Kidney capillary endothelial cell (primary cell): ENCODE measurements around the gene TYR.
"Not testable (repeated sequence)": the region's sequence is repeated elsewhere in the genome, so short reads cannot be mapped to it uniquely, and the experiment has no call there.

Experiments
- DNase-seq: peaks from one replicate; pipeline ENCODE4 v3.0.0-alpha.2; 2018; ENCODE audit warnings: low spot score

TYR gene

DNA sequence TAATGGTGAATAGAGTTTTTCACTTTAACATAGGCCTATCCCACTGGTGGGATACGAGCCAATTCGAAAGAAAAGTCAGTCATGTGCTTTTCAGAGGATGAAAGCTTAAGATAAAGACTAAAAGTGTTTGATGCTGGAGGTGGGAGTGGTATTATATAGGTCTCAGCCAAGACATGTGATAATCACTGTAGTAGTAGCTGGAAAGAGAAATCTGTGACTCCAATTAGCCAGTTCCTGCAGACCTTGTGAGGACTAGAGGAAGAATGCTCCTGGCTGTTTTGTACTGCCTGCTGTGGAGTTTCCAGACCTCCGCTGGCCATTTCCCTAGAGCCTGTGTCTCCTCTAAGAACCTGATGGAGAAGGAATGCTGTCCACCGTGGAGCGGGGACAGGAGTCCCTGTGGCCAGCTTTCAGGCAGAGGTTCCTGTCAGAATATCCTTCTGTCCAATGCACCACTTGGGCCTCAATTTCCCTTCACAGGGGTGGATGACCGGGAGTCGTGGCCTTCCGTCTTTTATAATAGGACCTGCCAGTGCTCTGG, at the start of gene TYR:
Gene TYR, plus strand, starts transcription at position 185 of the 541 bp plus-strand sequence. Its CDS starts 79 bp downstream, at position 264.
- no peak for DNase-seq

- no peak for DNase-seq
Measured at GRCh38 chr11:89136606-89137005, 41.1 kb upstream of the TYR start.

GRCh38 chr11:89147229-89147628, 30.4 kb upstream of the TYR start:
- no peak for DNase-seq

- DNase-seq = no peak
Measured at GRCh38 chr11:89159974-89160373, 17.7 kb upstream of the TYR start.

GRCh38 chr11:89161949-89162348, 15.7 kb upstream of the TYR start:
- no peak for DNase-seq

DNA sequence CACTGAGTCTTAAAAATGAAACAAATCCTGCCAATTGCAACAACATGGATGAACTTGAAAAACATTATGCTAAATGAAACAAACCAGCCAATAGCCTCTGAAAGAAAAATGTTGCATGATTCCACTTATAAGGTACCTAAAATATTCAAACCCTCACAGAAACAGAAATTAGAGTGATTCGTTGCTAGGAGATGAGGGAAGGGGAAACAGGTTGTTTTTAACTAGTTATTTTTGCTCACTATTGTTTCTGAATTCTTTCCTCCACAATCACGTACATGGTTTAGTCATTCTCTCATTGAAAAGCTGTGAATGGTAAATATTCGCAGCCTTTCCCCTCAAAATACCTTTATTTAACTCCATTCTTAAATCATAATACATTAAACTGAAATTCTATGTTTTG, 14.0 kb upstream of the TYR start:
- peak; percentile 11 for DNase-seq

- DNase-seq = peak; percentile 20
Measured at GRCh38 chr11:89168396-89168795, 9.3 kb upstream of the TYR start.

- no peak for DNase-seq
Measured at GRCh38 chr11:89175796-89176195, 1.9 kb upstream of the TYR start.

DNA sequence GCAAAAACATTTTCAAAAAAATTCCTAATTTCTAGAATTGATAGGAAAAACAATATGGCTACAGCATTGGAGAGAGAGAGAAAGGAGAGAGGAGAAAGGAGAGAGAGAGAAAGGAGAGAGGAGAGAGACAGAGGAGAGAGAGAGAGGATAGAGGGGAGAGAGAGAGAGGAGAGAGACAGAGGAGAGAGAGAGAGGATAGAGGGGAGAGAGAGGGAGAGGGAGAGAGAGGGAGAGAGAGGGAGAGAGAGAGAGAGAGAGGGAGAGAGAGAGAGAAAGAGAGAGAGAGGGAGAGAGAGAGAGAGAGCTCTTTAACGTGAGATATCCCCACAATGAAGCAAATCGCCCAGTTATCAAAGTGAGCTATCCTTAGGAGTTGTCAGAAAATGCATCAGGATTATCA, 737 bp upstream of the TYR start:
- DNase-seq = no peak

GRCh38 chr11:89181111-89181510, 3.4 kb downstream of the TYR start:
- DNase-seq = no peak

DNA sequence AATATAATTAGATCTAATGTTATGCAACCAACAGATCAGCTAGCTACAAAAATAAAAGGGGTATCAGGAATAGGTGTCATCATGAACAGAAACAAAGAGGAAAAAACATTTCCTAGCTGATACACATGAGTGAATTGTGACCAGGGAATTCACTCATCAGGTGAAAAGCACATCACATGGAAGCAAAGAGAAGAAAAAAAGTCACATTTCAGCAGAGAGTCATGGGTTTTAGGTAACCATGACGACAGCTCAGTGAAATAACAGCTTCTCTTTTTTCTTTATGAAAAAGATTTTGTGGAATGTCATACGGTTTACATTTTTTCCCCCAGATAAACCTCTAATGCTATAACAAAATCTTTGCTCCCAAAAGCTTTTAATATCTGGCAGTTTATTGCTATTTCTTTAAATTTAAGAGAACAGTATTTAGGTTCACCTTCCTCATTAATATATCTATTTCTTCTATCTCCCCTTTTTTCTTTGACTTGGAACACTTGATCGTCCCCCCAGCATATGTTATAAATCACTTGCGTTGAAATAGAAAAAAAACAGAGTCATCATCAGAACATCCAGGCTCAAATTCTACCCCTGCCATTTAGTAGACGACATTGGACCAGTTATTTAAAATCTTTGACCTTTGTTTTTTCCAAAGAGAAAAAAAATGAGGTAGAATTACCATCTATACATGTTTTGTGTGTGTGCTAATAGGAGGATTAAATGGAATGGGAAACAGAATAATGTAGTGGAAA, 5.3 kb downstream of the TYR start:
- no peak for DNase-seq

GRCh38 chr11:89184021-89184420, 6.3 kb downstream of the TYR start:
- DNase-seq = no peak

- DNase-seq = no peak
Measured at GRCh38 chr11:89189776-89190175, 12.1 kb downstream of the TYR start.

GRCh38 chr11:89201138-89201537, 23.5 kb downstream of the TYR start:
- no peak for DNase-seq

DNA sequence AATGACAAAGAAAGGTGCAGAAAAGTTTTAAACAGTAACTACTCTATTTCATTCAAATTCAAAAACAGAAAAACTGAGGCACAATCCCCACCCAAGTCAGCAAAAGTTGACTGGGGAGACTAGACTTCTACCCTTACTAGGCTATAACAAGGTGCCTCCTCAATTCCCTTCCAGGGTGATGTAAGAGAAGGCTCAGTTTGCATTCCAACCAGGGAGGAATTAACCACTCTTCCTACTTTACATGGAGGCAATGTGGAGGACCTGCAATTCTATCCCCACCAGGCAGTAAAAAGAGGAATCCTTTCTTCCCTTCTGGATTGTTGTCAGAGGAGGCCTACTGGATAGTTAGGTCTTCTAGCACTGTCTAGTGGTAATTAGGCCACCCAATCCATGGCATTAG, 26.1 kb downstream of the TYR start:
- no peak for DNase-seq

GRCh38 chr11:89205378-89205777, 27.7 kb downstream of the TYR start:
- DNase-seq = no peak

- no peak for DNase-seq
Measured at GRCh38 chr11:89220684-89221339, 43.1 kb downstream of the TYR start.

DNA sequence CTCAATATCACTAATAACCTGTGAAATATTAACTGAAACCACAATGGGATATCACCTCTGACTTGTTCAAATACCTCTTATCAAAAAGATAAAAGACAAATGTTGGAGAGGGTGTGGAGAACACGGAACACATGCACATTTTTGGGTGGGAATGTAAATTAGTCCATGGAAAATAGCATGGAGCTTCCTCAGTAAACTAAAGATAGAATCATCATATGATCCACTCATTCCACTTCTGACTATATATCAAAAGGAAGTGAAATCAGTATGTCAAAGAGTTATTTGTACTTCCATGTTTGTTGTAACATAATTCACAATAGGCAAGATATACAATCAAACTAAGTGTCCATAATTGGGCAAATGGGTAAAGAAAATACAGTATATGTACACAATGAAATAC, 57.4 kb downstream of the TYR start:
- no peak for DNase-seq

DNA sequence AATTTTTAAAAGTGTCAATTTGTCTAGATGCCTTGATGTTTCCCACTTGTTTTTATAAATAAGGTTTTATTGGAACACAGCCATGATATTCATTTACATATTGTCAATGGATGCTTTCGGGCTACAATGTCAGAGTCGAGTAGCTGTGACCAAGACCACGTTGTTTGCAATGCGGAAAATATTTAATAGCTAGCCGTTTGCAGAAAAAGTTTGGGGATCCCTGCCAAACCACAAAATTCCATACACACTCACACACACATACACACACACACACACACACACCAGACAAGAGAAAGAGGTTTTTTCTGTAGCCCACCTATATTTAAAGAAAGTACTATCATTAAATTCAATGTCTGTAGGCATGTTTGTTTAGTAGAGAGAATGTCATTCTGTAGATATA, 58.3 kb downstream of the TYR start:
- no peak for DNase-seq

GRCh38 chr11:89247007-89247406, 69.3 kb downstream of the TYR start:
- not testable (repeated sequence) for DNase-seq

DNA sequence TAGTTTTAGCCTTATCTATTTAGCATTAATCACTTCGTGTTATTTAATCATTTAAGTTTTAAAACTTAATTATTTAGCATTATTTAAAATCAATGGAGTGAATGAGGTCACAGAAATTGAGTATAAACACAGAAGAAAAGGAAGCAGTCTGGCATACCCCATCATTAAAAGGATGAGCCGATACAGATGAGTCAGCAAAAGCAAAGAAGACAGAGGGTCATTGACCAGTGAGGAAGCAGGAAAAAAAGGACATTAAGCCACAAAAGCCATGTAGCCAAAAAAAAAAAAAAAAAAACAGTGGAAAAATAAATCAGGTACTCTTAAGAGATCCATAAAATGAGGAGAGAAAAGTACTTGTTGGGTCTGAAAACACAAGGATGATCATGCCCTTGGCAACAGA, 71.5 kb downstream of the TYR start:
- no peak for DNase-seq

GRCh38 chr11:89261483-89261882, 83.8 kb downstream of the TYR start:
- not testable (repeated sequence) for DNase-seq

GRCh38 chr11:89267660-89268302, 90.1 kb downstream of the TYR start:
- no peak for DNase-seq
